T follicular helper cell (primary cell): ENCODE data around the gene PARM1.

ENCODE experiments used
- DNase-seq: peaks from one replicate; pipeline ENCODE4 v3.0.0-alpha.2; 2020; ENCODE audit warnings: low read depth

The PARM1 gene

GRCh38 chr4:75030649-75031235 is 97.8 kb downstream of the PARM1 start:
- no peak for DNase-seq

GRCh38 chr4:75031775-75032174 is 98.9 kb downstream of the PARM1 start:
- no peak for DNase-seq

GRCh38 chr4:75034523-75034922 is 101.6 kb downstream of the PARM1 start:
- DNase-seq: no peak

- no peak for DNase-seq
Observed at GRCh38 chr4:75035321-75035720, 102.4 kb downstream of the PARM1 start.

GRCh38 chr4:75036046-75036830 is 103.3 kb downstream of the PARM1 start:
- DNase-seq: no peak

- no peak for DNase-seq
Observed at GRCh38 chr4:75037252-75037651, 104.3 kb downstream of the PARM1 start.

- DNase-seq: no peak
Observed at GRCh38 chr4:75038376-75038775, 105.5 kb downstream of the PARM1 start.

GRCh38 chr4:75040703-75041102 is 107.8 kb downstream of the PARM1 start:
- DNase-seq: no peak

GRCh38 chr4:75042601-75043208 is 109.8 kb downstream of the PARM1 start:
- DNase-seq: no peak

- DNase-seq: no peak
Observed at GRCh38 chr4:75046226-75046625, 113.3 kb downstream of the PARM1 start.

- DNase-seq: no peak
Observed at GRCh38 chr4:75046641-75047040, 113.7 kb downstream of the PARM1 start.

GRCh38 chr4:75048208-75048879 is 115.4 kb downstream of the PARM1 start:
- no peak for DNase-seq

- DNase-seq: no peak
Observed at GRCh38 chr4:75051431-75051830, 118.5 kb downstream of the PARM1 start.

GRCh38 chr4:75053352-75053751 is 120.4 kb downstream of the PARM1 start:
- DNase-seq: no peak

- DNase-seq: no peak
Observed at GRCh38 chr4:75054078-75054477, 121.2 kb downstream of the PARM1 start.

GRCh38 chr4:75056277-75056676 is 123.4 kb downstream of the PARM1 start:
- no peak for DNase-seq

- no peak for DNase-seq
Observed at GRCh38 chr4:75057369-75057768, 124.5 kb downstream of the PARM1 start.

GRCh38 chr4:75058486-75058885 is 125.6 kb downstream of the PARM1 start:
- DNase-seq: no peak

GRCh38 chr4:75063433-75063832 is 130.5 kb downstream of the PARM1 start:
- DNase-seq: no peak

- DNase-seq: no peak
Observed at GRCh38 chr4:75065909-75066308, 133.0 kb downstream of the PARM1 start.

- no peak for DNase-seq
Observed at GRCh38 chr4:75069493-75070074, 136.7 kb downstream of the PARM1 start.

GRCh38 chr4:75071317-75071716 is 138.4 kb downstream of the PARM1 start:
- DNase-seq: no peak
